ENCODE results near the gene COL23A1.

The COL23A1 gene

DNA sequence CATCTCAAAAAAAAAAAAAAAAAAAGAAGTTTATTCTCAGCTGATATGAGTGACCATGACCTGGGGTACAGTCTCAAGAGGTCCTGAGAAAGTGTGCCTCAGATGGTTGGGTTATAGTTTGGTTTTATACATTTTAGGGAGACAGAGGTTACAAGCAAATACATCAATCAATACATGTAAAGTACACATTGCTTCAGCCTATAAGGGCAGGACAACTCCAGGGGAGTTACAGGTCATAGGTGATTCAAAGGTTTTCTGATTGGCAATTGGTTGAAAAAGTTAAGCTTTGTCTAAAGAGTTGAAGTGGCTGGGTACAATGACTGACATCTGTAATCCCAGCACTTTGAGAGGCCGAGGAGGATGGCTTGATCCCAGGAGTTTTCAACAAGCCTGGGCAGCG, 400.8 kb downstream of the COL23A1 start:
- no peak for DNase-seq (ENCODE audit: low spot score)
